ENCODE results near the gene SV2A. TPM values are rescaled to one million over a fixed set of nuclear protein-coding genes. Genes with fewer than 3 reads are reported as not detected.

Gene SV2A
- total RNA-seq, 1 experiment from 2014 or later = 20.0 TPM

Other genes with a start within 250 kb of the SV2A start
- not detected in 2 replicates for gene FCGR1A, start 135.2 kb downstream of the SV2A start, total RNA-seq (2014; rRNA removed; shearing (Covaris generic))
- gene BOLA1, start 18.3 kb downstream of the SV2A start, total RNA-seq (2014; rRNA removed; shearing (Covaris generic)) = 5.0 and 6.3 TPM in 2 replicates
- gene SF3B4, start 10.0 kb upstream of the SV2A start, total RNA-seq (2014; rRNA removed; shearing (Covaris generic)) = 32.6 and 34.9 TPM in 2 replicates
- gene MTMR11, start 19.0 kb upstream of the SV2A start, total RNA-seq (2014; rRNA removed; shearing (Covaris generic)) = 2.2 and 3.0 TPM in 2 replicates
- 13.1 and 13.3 TPM in 2 replicates for gene OTUD7B, start 92.9 kb upstream of the SV2A start, total RNA-seq (2014; rRNA removed; shearing (Covaris generic))
- gene VPS45, start 149.9 kb upstream of the SV2A start, total RNA-seq (2014; rRNA removed; shearing (Covaris generic)) = 41.5 and 49.5 TPM in 2 replicates
- gene PLEKHO1, start 232.1 kb upstream of the SV2A start, total RNA-seq (2014; rRNA removed; shearing (Covaris generic)) = 50.0 and 54.4 TPM in 2 replicates